Lung microvascular endothelial cell (primary cell): ENCODE results near the gene EPHB1. TPM values are rescaled to one million over a fixed set of nuclear protein-coding genes. Genes with fewer than 3 reads are reported as not detected.
"Not testable (repeated sequence)": the region's sequence is repeated elsewhere in the genome, so short reads cannot be mapped to it uniquely, and the experiment has no call there.

ENCODE experiments used
- DNase-seq, 2 donors: peaks; one replicate each; pipeline versions ENCODE4 v3.0.0 to v3.0.0-alpha.2; 2010; ENCODE audit warnings: low read depth in 2 of 2
- total RNA-seq: library from RNA; depleted of rRNA; stranded (reverse); fragments of >200 nt; gene quantifications from 2 replicates; pipeline ENCODE4 v1.2.1, GENCODE V29; 2014

The EPHB1 gene
- total RNA-seq, 1 donor from 2014 or later = 4.2 TPM

- no peak for DNase-seq
These were observed 198.0 kb downstream of the EPHB1 start for GRCh38 chr3:134993011-134993410.

DNA sequence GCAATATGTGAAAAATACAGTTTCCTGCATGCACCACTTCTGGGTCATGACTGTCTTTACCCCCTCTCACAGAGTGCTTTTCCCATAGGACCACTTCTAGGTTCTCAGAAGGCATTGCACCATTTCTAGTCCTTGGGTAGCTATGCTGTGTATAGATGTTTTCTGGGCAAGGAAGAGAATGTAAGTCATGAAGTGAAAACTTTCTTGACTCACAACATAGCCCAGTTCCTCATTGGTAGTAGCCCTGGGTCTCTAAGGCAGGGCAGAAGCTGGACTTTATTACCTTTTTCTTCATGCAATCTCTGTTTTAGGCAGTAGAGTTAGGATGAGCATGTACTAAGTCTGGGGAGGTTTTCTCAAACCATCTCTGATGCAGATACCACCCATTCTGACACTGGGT is 203.1 kb downstream of the EPHB1 start:
- DNase-seq = no peak

GRCh38 chr3:134998855-134999254 is 203.8 kb downstream of the EPHB1 start:
- no peak for DNase-seq

DNA sequence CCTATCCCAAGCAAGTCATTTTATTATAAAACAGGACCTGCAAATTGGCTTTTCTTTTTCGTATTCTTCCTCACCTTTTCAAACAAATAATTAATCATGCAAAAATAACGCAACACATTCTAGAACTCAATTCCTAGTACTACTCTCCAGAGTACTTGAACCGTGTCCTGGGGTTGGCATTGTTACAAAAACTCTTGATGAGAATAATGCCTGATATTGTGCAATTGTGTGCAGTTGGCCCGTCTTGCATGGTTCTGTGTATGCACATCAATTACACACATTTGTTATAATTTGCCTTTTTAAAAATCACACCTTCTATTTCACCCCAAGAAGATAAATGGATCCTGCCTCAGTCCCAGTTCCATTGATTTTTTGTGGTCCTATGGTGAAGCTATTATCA is 205.4 kb downstream of the EPHB1 start:
- no peak for DNase-seq

DNA sequence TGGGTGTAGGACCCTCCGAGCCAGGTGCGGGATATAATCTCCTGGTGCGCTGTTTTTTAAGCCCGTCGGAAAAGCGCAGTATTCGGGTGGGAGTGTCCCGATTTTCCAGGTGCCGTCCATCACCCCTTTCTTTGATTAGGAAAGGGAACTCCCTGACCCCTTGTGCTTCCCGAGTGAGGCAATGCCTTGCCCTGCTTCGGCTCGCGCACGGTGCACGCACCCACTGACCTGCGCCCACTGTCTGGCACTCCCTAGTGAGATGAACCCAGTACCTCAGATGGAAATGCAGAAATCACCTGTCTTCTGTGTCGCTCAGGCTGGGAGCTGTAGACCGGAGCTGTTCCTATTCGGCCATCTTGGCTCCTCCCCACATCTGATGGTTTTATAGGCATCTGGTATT is 210.6 kb downstream of the EPHB1 start:
- DNase-seq = not testable (repeated sequence)

DNA sequence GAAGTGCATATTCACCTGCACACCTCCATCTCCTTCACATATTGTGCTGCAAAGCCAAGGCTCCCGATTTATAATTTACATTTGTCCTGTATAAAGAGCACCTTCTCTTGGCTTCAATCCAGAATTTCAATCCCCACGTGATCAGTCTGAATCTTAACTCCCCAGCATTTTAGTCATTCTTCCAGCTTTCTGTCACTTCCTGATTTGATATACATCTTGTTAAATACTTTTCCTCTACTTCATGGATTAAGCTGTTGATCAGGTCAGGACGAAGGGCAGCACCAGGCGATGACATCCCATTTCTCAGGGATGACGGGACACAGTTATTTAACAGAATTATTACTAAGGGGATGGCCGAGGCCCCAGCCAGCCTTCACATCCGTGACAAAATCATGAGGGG is 212.5 kb downstream of the EPHB1 start:
- peak in 1 of 2 donors; percentile 10 for DNase-seq

- DNase-seq = no peak
These were observed 213.3 kb downstream of the EPHB1 start for GRCh38 chr3:135008326-135008725.

DNA sequence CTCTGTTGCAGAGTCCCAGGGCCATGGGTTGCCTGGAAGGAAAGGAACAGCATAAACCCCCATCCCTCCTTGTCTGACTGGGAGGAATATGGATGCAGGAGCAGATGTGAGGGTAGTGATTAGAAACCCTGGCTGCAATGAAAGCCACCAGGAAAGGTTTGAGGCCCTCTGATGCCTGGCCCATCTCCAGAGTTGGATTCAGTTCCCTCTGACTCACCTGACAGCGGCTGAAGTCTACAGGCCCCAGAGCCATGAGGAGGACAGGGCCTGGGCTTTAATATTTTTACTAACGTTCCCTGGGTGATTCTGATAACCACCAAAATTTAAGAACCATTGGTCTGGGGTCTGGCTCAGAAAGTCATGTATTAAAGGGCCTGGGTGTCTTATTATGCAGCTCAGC is 214.0 kb downstream of the EPHB1 start:
- no peak for DNase-seq

DNA sequence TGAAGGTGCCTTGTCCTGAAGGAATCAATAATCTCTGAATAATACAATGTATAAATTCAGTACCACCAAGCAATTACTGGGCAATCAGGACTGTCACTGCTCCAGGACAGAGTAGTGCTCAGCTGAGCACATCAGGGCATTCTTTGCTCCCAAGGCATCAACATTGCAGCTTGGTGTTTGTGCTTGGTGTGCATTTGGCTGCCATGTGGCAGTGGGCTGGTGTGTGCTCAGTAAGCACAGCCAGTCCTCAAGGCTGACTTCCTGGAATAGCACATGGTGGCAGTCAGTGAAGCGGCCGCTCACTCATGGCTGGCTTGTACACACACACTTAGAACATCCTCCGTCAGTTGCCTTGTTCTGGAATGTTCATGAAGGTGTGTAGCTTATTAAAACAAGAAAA is 217.0 kb downstream of the EPHB1 start:
- DNase-seq = no peak

- no peak for DNase-seq
These were observed 218.1 kb downstream of the EPHB1 start for GRCh38 chr3:135013206-135013605.

DNA sequence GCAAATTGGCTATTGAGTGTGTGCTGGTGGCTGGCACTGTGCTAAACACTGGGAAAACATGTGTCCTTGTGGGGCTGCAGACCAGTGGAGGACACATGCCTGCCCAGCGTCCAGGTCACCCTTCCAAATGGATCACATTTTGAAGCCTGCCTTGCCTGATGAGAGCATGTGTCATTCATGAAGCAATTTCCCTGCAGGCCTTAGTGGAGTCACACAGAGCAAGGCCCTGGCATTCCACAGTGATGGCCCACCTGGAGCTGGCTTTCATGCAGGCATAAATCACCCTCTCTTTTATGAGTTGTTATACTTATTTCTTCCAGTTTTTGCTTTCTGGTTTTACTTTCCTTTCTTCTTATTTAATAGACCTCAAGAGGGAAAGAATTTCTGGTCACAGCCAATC is 219.5 kb downstream of the EPHB1 start:
- DNase-seq = no peak

DNA sequence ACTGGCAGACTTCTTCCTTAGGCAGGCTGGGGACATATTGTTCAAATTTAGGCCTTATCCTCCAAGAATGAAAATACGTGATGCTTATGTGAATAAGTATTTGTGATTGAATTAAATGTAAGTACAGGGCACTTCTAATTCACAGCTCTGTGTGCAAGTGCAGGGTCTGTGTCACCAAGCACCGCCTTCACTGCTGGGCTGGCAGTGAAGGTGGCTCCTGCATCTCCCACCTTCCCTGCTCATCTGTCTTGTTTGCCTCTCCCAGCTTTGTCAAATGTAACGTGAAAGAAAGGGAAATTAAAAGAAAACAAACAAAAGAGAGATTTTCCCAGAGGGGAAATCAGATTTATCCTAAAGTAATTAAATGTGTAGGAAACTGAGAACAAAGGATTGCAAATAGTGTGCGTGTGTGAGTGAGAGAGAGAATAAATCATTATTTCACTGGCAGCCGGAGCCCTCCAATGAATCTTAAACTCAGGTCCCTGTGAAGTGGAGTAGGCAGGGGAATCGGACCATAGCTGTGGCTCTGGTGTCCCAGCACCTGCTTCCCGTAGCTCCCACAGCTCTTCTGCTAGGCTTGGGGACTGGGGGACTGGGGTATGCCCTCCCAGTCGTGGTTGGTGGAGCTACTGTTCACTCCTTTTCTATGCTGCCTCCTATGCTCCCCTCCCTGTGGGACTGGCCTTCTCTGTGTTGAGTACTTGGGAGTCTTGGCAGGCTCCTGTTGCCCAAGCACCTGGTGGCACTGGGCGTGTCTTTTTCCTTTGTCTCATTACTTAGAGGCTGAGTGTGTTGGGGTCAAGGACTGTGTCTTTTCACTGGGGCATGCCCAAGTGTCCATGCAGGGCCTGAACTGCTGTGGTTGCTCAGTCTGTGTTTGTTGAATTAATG is 222.2 kb downstream of the EPHB1 start:
- no peak for DNase-seq

- no peak for DNase-seq
These were observed 223.3 kb downstream of the EPHB1 start for GRCh38 chr3:135018149-135018923.

- DNase-seq = no peak
These were observed 225.1 kb downstream of the EPHB1 start for GRCh38 chr3:135020181-135020580.

DNA sequence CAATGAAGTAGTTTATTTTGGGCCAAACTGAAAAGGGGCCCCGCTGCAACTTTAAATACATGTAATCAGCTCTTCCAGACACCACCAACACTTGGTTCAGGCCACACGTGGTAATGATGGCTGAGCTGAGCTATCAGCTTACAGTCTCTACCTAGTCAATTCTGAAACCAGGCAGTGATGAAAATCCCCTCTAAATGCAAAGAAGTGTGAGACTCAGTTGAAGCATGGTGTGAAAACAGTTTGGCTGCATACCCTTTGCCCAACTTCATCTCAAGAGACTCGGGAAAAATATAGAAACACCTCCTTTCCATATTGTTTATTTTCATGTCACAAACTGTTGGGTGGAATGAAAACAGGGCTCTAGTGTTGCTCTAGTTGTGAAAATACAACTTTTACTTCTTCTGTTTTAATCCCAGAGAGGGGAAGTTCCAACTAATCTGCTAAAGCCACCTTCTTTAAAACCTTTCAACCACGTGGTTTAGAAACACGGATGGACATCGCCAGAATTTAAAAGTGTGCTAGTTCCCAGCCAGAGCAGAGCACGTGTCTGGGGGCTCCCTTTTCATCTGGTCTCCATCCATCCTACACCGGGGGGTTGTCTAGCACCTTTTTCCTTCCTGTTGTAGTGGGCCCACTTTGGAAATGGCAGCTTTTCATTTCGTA is 229.1 kb downstream of the EPHB1 start:
- DNase-seq = no peak

- not testable (repeated sequence) for DNase-seq
These were observed 235.9 kb downstream of the EPHB1 start for GRCh38 chr3:135030768-135031615.

- DNase-seq = no peak
These were observed 238.7 kb downstream of the EPHB1 start for GRCh38 chr3:135033737-135034136.

DNA sequence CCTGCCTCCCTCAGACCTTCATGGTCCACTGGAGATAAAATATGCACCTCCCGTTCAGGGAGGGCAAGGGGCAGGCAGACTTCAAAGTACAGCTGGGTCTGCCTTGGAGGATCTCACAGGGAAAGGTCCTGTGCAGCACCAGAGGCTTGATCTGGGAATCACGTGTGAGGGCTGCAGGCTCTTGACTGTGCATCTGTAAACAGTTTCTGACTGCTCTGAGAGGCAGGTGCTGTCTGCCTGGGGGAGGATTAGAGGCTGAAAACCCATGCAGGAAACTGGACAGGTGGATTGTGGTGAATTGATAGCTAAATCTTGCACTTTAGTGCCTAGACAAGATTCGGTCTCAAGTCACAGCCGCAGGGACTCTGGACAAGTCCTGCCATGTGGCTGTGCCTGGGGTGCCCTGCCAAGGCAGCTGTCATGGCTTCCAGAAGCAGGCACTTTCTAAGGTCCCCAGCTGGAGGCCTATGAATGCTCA is 239.3 kb downstream of the EPHB1 start:
- no peak for DNase-seq

GRCh38 chr3:135034891-135035440 is 239.9 kb downstream of the EPHB1 start:
- DNase-seq = no peak

DNA sequence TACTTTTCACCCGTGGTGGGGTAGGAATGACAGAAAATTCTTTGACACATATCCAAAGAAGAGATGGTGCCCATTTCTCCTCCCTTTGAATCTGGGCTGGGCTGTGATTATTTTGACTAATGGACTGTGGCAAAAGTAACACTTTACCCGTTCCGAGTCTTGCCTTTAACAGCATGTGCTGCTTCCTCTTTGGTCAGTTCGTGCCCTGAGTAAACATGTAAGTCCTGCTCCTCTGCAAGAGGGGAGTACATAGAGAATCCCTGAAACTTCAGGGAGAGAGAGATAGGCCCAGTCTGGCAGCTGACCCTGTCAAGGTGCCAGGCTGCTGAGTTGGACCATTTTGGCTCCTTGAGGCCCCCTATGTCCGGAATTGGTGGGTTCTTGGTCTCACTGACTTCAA is 243.1 kb downstream of the EPHB1 start:
- DNase-seq = no peak

DNA sequence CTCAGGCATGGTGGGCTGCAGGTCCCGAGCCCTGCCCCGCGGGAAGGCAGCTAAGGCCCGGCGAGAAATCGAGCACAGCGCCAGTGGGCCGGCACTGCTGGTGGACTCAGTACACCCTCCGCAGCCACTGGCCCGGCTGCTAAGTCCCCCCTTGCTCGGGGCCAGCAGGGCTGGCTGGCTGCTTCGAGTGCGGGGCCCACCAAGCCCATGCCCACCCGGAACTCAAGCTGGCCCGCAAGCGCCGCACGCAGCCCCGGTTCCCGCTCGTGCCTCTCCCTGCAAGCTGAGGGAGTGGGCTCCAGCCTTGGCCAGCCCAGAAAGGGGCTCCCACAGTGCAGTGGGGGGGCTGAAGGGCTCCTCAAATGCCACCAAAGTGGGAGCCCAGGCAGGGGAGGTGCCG is 244.5 kb downstream of the EPHB1 start:
- DNase-seq = not testable (repeated sequence)
